HUES48 (cell line): ENCODE measurements around the gene SLCO4A1.

Source experiments
- H3K27ac ChIP-seq: one replicate; pipeline ENCODE4 v1.7.0; 2013; ENCODE audit warnings: low read depth, low read length, inconsistent platforms
- H3K27me3 ChIP-seq: 2 replicates; pipeline ENCODE4 v1.6.1; 2013; ENCODE audit warnings: mild to moderate bottlenecking, low read length; ENCODE audit not compliant: control insufficient read depth, insufficient read depth
- H3K36me3 ChIP-seq: 2 replicates; pipeline ENCODE4 v1.6.1; 2013; ENCODE audit warnings: low read length; ENCODE audit not compliant: control insufficient read depth, insufficient read depth
- H3K4me1 ChIP-seq: 2 replicates; pipeline ENCODE4 v1.6.1; 2013; ENCODE audit warnings: mild to moderate bottlenecking, low read length; ENCODE audit not compliant: control insufficient read depth, insufficient read depth
- H3K4me3 ChIP-seq: 2 replicates; pipeline ENCODE4 v1.5.1; 2013; ENCODE audit warnings: mild to moderate bottlenecking, low read depth, low read length
- H3K9ac ChIP-seq: 2 replicates; pipeline ENCODE4 v1.6.1; 2013; ENCODE audit warnings: mild to moderate bottlenecking, low read depth, low read length, moderate library complexity
- H3K9me3 ChIP-seq: 2 replicates; pipeline ENCODE4 v1.6.1; 2013; ENCODE audit warnings: low read length; ENCODE audit not compliant: control insufficient read depth, insufficient read depth

The SLCO4A1 gene

DNA sequence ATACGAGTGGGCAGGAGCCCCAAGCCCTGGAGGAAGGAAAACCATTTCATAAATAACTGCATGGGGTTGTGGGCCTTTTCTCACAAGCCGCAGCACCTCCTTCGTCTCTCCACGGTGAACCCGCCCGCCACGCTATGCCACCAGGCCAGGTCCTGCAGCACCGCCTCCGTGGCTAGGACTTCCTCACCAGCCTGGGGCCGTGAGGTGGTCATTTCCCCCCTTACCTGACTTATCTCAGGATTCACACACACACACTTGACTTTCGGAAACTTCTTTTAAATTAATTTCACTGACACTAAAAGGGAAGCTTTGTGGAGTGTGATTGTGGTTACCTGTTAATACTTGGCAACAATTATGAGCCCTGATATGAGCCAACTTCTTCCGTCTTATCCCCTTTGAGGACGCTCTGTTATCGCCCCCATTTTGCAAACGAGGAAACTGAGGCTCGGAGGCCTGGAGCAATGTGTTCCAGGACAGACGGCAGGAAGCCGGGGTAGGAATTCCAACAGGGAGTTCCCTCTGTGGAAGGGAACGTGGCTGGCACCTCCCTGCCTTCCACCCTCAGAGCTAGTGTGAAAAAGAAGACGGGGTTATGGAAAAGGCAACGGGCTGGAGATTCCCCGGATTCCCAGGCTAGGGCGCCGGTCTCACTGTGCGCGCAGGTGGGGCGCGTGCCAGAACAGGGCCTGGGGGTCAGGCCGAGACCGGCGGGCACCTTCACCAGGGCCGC, 817 bp upstream of the SLCO4A1 start:
- peak overlapping the region; percentile 72 for H3K4me3 ChIP-seq
- H3K9ac ChIP-seq = no peak overlapping the region
- no peak overlapping the region for H3K27ac ChIP-seq
- peaks cover 67% of the 10 kb centered on the region for H3K27me3 ChIP-seq
- H3K9me3 ChIP-seq = no peaks in the 10 kb centered on the region
- H3K4me1 ChIP-seq = 0 out of 2 replicates have a peak, but pooled peaks cover 7% of the 10 kb centered on the region
- no peaks in the 10 kb centered on the region for H3K36me3 ChIP-seq

DNA sequence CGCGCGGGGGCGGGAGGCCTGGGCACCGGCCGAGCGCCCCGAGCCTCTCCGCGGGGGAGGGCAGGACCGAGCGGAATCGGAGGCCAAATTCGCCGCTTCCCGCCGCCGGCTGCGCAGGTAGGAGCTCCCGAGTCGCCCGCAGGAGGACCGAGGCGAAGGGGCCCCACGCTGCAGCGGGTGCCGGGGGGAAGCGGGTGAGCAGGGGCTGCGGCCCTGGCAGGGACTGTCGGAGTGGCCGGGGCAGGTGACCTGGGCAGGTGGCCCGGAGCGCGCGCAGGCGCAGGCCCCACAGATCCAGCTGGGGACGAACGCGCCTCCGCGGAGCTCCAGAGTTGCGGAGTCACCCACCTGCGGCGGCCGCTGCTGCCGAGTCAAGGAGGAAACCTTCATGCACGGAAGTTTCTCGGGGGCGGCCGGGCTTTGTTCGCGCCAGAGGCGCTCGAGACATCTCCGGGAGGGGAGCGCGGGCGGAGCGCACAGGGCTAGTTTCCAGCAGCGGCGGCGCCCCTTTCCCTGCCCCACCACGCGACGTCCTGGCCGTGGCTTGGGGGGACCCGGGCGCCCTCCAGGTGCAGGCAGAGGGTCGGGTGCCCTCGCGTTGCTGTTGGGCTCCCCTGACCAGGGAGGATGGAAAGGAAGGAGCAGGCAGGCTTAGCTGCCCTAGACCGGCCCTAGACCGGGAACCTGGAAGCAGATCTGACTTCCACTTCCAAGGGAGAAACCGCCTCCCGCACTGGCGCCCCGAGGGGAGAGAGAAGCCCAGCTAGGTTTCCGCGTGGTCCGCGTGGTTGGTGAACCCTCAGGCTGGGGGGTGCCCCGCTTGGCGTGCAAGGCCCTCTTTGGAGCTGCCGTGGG, 590 bp downstream of the SLCO4A1 start:
- 0 out of 2 replicates have a peak, but pooled peaks cover 7% of the 10 kb centered on the region for H3K4me1 ChIP-seq
- H3K36me3 ChIP-seq = no peaks in the 10 kb centered on the region
- no peak overlapping the region for H3K27ac ChIP-seq
- H3K9ac ChIP-seq = no peak overlapping the region
- H3K27me3 ChIP-seq = peaks cover 62% of the 10 kb centered on the region
- H3K9me3 ChIP-seq = no peaks in the 10 kb centered on the region
- H3K4me3 ChIP-seq = peak overlapping the region; percentile 72

DNA sequence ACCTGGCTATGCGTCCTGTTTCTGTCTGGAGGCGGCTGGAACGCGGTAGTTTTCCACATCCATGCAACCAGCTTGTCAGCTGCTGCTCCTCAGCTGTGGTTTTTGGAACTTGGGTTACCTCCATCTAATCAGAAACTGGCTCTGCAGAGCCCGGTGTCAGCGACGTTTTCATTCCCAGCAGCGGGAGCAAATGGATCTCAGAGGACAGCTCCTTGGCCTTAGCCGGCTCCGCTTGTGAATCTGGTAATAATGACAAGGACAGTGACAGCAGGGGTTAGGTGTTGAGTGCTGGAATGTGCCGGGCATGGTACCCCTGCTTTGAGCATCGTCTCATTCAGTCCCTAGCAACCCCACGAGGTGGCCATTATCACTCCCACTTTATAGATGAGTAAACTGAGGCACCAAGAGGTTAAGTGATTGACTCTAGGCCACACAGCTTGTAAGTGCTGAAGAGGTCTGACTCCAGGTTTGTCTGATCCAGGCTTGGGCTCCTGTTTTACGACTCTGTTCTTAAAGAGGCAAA, 1.3 kb downstream of the SLCO4A1 start:
- H3K4me1 ChIP-seq = 0 out of 2 replicates have a peak, but pooled peaks cover 7% of the 10 kb centered on the region
- H3K4me3 ChIP-seq = peak overlapping the region; percentile 72

DNA sequence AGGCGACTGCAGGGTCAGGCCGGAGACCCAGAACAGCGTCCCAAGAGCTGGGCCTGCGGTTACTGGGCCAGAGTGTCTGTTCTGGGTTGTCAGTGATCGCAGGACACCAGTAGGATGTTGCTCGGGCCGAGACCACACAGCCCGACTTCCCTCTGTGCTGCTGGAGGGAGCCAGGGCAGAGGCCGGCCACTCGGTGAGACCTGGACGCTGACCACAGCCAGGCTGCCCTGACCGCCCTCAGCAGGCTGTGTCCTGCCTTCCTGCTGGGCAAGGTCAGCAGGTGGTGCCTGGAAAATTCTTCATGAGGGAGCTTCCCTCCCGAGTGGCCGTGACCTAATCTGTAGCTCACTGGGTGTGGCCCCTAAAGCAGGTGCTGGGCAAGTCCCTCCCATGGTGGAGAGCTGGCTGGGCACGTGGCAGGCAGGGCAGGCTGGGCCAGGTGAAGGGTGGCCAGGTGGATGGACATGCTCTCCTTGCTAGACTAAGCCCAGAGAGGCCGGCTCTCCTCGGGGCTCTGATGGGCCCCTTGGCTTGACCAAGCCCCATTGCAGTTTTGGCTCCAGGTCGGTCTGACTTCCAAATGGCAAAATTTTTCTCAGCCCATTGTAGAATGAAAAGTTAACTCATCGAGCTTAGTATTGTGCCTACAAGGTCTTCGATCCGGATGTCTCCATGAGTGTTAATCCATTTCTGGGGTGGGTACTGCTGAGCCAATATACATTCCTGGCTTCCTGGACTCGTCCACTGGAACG, 1.9 kb downstream of the SLCO4A1 start:
- H3K27ac ChIP-seq = no peak overlapping the region
- peaks cover 55% of the 10 kb centered on the region for H3K27me3 ChIP-seq
- H3K36me3 ChIP-seq = no peaks in the 10 kb centered on the region
- no peak overlapping the region for H3K9ac ChIP-seq
- 0 out of 2 replicates have a peak, but pooled peaks cover 7% of the 10 kb centered on the region for H3K4me1 ChIP-seq
- H3K9me3 ChIP-seq = no peaks in the 10 kb centered on the region
- no peak overlapping the region for H3K4me3 ChIP-seq

More for the DNA sequence above, 1.3 kb downstream of the SLCO4A1 start:
- Histone ChIP-seq H3K9ac (no peak overlapping the region), H3K27me3 (peaks cover 61% of the 10 kb centered on the region), H3K9me3 (no peaks in the 10 kb centered on the region), H3K36me3 (no peaks in the 10 kb centered on the region), H3K27ac (no peak overlapping the region)

GRCh38 chr20:62644802-62645496, 2.6 kb downstream of the SLCO4A1 start:
- Histone ChIP-seq H3K9ac (no peak overlapping the region), H3K4me3 (no peak overlapping the region), H3K9me3 (no peaks in the 10 kb centered on the region), H3K27me3 (peaks cover 49% of the 10 kb centered on the region), H3K4me1 (0 out of 2 replicates have a peak, but pooled peaks cover 7% of the 10 kb centered on the region), H3K36me3 (no peaks in the 10 kb centered on the region), H3K27ac (no peak overlapping the region)

- H3K27ac ChIP-seq = no peak overlapping the region
- peaks cover 42% of the 10 kb centered on the region for H3K27me3 ChIP-seq
- H3K4me1 ChIP-seq = 0 out of 2 replicates have a peak, but pooled peaks cover 7% of the 10 kb centered on the region
- H3K9ac ChIP-seq = no peak overlapping the region
- no peak overlapping the region for H3K4me3 ChIP-seq
- H3K36me3 ChIP-seq = 0 out of 2 replicates have a peak, but pooled peaks cover 2% of the 10 kb centered on the region
- no peaks in the 10 kb centered on the region for H3K9me3 ChIP-seq
Observed at GRCh38 chr20:62645613-62646012, 3.3 kb downstream of the SLCO4A1 start.

DNA sequence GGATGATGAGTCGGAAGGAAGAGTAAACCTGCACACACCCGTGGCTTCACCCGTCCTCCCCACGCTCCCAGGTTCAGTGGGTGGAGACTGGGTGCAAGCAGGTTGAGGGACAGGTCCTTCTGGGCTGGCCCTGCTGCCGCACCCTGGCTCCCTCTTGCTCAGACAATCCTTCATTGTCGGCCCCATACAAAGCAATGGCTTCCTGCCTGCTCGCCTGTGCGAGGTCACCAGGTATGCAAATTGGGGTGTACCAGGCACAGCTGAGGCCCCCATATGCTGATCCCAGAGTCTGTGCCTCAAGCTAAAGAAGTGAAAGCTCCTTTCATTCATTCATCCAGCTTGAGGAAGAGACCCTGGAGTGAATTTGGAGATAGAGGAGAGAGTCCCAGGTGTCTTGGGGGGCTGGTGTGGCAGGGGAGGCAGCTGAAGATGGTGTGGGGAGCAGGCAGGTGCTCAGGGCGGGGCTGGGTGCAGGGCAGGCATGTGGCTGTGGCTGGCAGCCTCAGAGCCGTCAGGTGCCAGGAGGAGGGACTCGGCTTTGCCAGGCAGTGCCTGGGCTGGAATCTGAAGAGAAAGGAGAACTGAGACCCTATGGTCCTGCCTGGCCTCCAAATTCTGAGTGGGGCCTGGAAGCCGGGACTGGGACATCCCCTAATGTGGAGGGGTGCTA, 4.7 kb downstream of the SLCO4A1 start:
- Histone ChIP-seq H3K9me3 (no peaks in the 10 kb centered on the region), H3K4me1 (peaks cover 13% of the 10 kb centered on the region; the same call in 1 of the 2 replicates), H3K27ac (no peak overlapping the region), H3K4me3 (no peak overlapping the region), H3K9ac (no peak overlapping the region), H3K36me3 (0 out of 2 replicates have a peak, but pooled peaks cover 2% of the 10 kb centered on the region), H3K27me3 (peaks cover 29% of the 10 kb centered on the region)

DNA sequence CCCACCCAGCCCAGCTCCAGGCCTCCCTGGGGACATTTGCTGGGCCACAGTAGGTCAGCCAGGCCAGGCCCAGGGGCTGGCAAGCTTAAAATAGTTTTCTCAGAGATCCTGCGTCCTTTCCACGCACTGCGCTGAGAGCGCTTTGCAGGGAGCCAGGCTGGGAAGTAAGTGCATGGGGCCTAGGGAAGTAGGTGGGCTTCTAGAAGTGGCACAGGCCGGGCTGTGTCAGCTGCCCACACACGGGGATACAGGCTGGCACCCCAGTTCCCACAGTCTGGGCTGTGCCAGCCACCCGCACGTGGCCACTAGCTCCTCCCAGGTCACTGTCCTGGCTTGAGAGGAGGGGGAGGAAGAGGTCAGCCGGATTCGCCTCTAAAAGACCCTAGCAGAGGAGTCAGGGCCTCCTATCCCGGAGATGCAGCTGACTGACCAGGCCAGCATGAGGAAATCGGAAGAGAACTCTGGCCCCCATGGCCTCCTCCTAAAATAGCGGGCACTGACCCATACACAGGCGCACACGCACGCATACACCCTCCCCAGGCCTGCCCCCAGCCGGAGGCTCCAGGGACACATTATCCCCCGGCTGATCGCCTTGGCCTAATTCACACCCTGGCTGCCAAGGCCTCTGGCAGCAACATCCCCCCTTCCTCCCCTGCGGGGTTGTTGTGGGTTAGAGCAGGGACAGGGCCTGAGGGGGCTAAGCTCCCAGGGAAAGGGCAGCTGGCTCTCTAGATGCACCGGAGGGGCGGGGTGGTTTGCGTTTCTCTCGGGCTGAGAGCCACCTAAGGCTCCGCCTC, 5.4 kb downstream of the SLCO4A1 start:
- Histone ChIP-seq H3K9ac (no peak overlapping the region), H3K27ac (no peak overlapping the region), H3K4me3 (no peak overlapping the region), H3K4me1 (peaks cover 15% of the 10 kb centered on the region; the same call in 1 of the 2 replicates), H3K36me3 (0 out of 2 replicates have a peak, but pooled peaks cover 2% of the 10 kb centered on the region), H3K27me3 (peaks cover 24% of the 10 kb centered on the region), H3K9me3 (no peaks in the 10 kb centered on the region)

GRCh38 chr20:62648318-62648995, 6.2 kb downstream of the SLCO4A1 start:
- H3K4me1 ChIP-seq = peaks cover 11% of the 10 kb centered on the region; the same call in 1 of the 2 replicates
- H3K27me3 ChIP-seq = peaks cover 16% of the 10 kb centered on the region
- no peak overlapping the region for H3K27ac ChIP-seq
- H3K4me3 ChIP-seq = no peak overlapping the region
- no peaks in the 10 kb centered on the region for H3K9me3 ChIP-seq
- H3K9ac ChIP-seq = no peak overlapping the region
- H3K36me3 ChIP-seq = 0 out of 2 replicates have a peak, but pooled peaks cover 2% of the 10 kb centered on the region
